GM21825 (cell line): ENCODE measurements around the gene SLC25A22.

Experiments used
- ATAC-seq: cut with Tn5 transposase; IDR thresholded peaks from one replicate; pipeline ENCODE4 v1.9.1; 2021; ENCODE audit warnings: mild to moderate bottlenecking, moderate library complexity; ENCODE audit not compliant: unreplicated experiment

SLC25A22 gene

GRCh38 chr11:761526-762108 lies 36.5 kb downstream of the SLC25A22 start:
- no peak for ATAC-seq

- no peak for ATAC-seq
These were observed 37.8 kb downstream of the SLC25A22 start for GRCh38 chr11:760236-760635.

GRCh38 chr11:749731-750130 lies 48.4 kb downstream of the SLC25A22 start:
- no peak for ATAC-seq

GRCh38 chr11:748007-748359 lies 50.1 kb downstream of the SLC25A22 start:
- peak; percentile 5 for ATAC-seq

DNA sequence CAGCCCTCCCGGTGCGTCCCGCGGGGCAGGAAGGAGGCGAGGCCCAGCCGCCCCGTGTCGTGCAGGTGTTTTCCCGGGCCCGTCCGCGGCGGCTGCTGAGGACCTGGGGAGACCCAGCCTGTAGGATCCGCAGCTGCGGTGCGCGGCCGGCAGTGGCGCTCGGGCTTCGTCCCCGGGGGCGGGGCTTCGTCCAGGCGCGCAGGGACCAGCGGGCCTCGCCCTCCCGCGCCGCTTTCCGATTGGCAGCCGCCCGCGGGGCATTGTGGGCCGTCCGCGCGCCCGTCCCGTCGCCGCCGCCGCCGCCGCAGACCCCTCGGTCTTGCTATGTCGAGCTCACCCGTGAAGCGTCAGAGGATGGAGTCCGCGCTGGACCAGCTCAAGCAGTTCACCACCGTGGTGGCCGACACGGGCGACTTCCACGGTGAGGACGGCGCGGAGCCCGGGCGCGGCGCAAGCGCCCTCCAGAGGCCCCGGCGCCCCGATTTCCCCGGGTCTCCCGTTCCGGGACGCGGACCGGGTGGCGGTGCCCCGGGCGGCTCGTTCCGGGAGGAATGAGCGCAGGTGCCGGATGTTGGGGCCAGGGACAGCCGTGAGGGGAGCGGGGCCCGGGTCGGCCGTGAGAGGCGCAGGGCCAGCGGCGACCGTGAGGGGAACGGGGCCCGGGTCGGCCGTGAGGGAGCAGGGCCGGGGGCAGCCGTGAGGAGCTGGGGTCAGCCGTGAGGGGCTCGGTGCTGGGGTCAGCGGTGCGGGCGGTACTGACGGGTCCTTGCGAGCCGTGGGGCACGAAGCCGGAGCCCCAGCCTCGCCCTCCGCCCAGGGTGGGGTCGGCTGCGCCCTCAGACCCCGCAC lies 50.7 kb downstream of the SLC25A22 start, which contains the start of gene TALDO1:
Gene TALDO1, plus strand, starts transcription at position 307 of the 849 bp plus-strand sequence. Its CDS starts 18 bp downstream, at position 325.
- ATAC-seq: peak; percentile 83

DNA sequence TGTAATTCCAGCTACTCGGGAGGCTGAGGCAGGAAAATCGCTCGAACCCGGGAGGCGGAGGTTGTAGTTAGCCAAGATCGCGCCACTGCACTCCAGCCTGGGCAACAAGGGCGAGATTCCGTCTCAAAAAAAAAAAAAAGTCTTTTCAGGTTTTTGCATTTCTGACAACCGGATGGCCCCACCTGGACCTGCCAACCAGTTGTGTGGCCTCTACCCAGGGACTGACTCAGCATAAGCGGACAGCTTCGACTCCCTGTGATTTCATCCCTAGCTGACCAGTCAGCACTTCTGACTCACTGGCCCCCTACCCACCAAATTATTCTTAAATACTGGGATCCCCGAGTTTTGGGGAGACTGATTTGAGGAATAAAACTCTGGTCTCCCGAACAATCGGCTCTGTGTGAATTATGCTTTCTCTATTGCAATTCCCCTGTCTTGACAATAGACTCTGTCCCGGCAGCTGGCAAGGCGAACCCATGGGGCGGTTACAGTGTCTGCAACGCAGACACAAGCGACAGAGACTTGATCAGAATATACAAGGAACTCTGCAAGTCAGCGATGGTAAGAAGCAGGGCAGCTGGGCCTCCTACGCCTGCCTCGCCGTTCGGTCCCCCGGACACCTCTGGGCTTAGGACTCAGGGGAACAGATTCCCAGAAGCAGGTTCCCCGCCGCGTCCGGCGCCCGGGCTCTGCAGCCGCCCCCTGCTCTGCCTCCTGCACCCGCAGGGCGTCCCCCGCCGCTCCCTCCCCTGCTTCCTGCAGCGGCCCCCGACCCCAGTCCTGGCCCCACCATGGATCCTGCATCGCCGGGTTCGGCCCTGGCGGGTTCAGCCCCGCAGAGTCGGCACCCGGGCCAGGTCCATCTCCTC lies 51.6 kb downstream of the SLC25A22 start:
- peak; percentile 17 for ATAC-seq

GRCh38 chr11:745428-745827 lies 52.7 kb downstream of the SLC25A22 start:
- no peak for ATAC-seq

DNA sequence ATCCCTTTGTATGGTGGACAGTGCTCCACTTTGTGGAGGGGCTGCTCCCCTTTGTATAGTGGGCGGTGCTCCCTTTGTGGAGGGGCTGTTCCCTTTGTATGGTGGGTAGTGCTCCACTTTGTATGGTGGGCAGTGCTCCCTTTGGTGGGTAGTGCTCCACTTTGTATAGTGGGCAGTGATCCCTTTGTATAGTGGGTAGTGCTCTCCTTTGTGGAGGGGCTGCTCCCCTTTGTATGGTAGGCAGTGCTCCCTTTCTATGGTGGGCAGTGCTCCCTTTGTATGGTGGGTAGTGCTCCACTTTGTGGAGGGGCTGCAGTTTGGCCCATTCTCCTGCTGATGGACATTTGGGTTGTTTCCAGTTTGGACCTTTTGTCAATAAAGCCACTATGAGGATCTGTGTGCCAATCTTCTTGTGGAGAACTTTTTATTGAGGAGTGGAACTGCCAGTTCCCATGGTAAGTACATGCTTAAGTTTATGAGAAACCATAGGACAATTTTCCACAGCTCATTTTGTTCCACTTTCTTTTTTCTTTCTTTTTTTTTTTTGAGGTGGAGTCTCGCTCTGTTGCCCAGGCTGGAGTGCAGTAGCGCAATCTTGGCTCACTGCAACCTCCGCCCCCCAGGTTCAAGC lies 55.4 kb downstream of the SLC25A22 start:
- no peak for ATAC-seq

DNA sequence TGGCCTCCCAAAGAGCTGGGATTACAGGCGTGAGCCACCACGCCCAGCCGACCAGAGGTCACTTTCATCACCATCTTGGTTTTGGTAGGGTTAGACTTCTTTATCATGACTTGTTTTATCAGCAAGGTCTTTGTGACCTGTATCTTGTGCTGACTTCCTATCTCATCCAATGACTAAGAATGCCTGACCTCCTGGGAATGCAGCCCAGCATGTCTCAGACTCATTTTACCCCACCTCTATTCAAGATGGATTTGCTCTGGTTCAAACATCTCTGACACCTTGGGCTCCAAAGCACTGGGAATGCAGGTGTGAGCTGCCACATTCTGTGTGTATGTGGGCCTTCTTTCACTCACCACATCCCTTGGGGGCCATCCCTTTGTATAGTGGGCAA lies 55.9 kb downstream of the SLC25A22 start:
- no peak for ATAC-seq
